WERI-Rb-1 (cell line): Measurements from ENCODE around the gene RB1.

Source experiments
- DNase-seq: peaks from one replicate; pipeline ENCODE4 v3.0.0-alpha.2; 2020
- H3K27ac ChIP-seq: fragments of 250-450 bp; sonication (Bioruptor Pico); 2 replicates; pipeline ENCODE4 v1.5.1; 2020; ENCODE audit warnings: mild to moderate bottlenecking, moderate library complexity
- H3K27me3 ChIP-seq: fragments of 250-450 bp; sonication (Bioruptor Pico); 2 replicates; pipeline ENCODE4 v1.5.1; 2021; ENCODE audit warnings: mild to moderate bottlenecking, low read depth, moderate library complexity; ENCODE audit not compliant: insufficient read depth, severe bottlenecking
- H3K36me3 ChIP-seq: fragments of 250-450 bp; sonication (Bioruptor Pico); 2 replicates; pipeline ENCODE4 v1.5.1; 2020; ENCODE audit warnings: mild to moderate bottlenecking, moderate library complexity
- H3K4me3 ChIP-seq: 2 replicates; pipeline ENCODE4 v1.5.1; 2011; ENCODE audit warnings: low read depth, mild to moderate bottlenecking, control low read depth, low read length
- H3K9me3 ChIP-seq: fragments of 250-450 bp; sonication (Bioruptor Pico); 2 replicates; pipeline ENCODE4 v1.5.1; 2021; ENCODE audit warnings: mild to moderate bottlenecking, moderate library complexity; ENCODE audit not compliant: severe bottlenecking
- TF ChIP-seq, protein P1 (sequence below): IDR thresholded peaks from 2 replicates; pipeline ENCODE4 v1.5.1; 2011; ENCODE audit warnings: low read depth, mild to moderate bottlenecking, control low read depth, inconsistent platforms, low read length

RB1 gene

DNA sequence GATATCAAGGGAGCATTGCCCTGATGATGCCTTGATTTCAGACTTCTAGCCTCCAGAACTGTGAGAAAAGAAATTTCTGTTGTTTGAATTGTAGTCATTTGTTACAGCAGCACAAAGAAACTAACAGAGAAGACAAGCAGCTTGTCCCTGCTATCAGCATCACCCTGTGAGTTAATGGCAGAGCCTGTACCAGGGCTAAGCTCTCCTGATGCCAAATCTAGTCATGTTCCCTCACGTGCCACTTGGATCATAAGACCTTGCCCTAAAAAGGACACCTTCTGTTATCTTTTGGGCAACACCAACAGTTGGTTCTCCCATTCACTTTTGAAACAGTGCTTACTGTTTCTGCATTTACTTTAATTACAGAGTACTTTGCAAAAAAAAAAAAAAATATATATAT lies 214.5 kb downstream of the RB1 start:
- no peak overlapping the region for H3K27ac ChIP-seq
- no peaks in the 10 kb centered on the region for H3K9me3 ChIP-seq
- H3K27me3 ChIP-seq, result no peaks in the 10 kb centered on the region
- no peak overlapping the region for H3K4me3 ChIP-seq
- no peaks in the 10 kb centered on the region for H3K36me3 ChIP-seq
- DNase-seq, result no peak
- TF ChIP-seq, protein P1, sequence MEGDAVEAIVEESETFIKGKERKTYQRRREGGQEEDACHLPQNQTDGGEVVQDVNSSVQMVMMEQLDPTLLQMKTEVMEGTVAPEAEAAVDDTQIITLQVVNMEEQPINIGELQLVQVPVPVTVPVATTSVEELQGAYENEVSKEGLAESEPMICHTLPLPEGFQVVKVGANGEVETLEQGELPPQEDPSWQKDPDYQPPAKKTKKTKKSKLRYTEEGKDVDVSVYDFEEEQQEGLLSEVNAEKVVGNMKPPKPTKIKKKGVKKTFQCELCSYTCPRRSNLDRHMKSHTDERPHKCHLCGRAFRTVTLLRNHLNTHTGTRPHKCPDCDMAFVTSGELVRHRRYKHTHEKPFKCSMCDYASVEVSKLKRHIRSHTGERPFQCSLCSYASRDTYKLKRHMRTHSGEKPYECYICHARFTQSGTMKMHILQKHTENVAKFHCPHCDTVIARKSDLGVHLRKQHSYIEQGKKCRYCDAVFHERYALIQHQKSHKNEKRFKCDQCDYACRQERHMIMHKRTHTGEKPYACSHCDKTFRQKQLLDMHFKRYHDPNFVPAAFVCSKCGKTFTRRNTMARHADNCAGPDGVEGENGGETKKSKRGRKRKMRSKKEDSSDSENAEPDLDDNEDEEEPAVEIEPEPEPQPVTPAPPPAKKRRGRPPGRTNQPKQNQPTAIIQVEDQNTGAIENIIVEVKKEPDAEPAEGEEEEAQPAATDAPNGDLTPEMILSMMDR, result no peak

DNA sequence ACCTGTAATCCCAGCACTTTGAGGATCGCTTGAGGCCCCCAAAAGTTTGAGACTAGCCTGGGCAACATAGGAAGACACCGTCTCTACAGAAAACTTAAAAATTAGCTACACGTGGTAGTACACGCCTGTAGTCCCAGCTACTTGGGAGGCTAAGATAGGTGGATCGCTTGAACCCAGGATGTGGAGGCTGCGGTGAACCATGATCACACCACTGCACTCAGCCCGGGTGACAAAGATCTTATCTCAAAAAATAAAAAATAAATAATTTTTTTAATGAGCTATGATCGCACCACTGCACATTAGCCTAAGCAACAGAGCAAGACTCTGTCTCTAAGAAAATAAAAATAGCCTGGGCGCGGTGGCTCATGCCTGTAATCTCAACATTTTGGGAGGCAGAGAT lies 222.7 kb downstream of the RB1 start:
- no peak overlapping the region for H3K4me3 ChIP-seq
- DNase-seq, result no peak
- no peaks in the 10 kb centered on the region for H3K9me3 ChIP-seq
- TF ChIP-seq, protein P1, result no peak
- no peak overlapping the region for H3K27ac ChIP-seq
- H3K36me3 ChIP-seq, result no peaks in the 10 kb centered on the region
- H3K27me3 ChIP-seq, result no peaks in the 10 kb centered on the region

DNA sequence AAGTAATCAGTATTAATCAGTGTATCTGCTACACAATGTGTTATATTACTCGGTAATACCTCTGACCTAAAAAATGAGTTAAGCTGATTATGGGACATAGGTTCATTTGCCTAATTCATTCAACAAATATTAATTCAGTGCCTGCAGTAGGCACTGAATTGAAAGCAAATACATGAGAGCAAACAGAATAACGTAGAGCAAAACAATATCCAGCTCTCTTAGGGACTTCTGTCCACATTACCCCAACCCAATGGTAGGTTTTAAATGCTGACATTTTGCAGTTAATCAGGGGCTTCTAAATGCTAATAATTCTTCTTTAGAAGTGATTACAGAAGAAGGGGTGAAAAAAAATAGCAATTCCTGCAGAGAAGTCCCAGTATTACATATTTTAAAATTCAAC lies 224.4 kb downstream of the RB1 start:
- TF ChIP-seq, protein P1, result no peak
- Histone ChIP-seq H3K4me3 (no peak overlapping the region), H3K36me3 (no peaks in the 10 kb centered on the region), H3K9me3 (no peaks in the 10 kb centered on the region), H3K27ac (no peak overlapping the region), H3K27me3 (no peaks in the 10 kb centered on the region)
- no peak for DNase-seq

GRCh38 chr13:48528720-48529119 lies 225.2 kb downstream of the RB1 start:
- DNase-seq, result no peak
- H3K36me3 ChIP-seq, result no peaks in the 10 kb centered on the region
- TF ChIP-seq, protein P1, result no peak
- no peak overlapping the region for H3K4me3 ChIP-seq
- H3K27ac ChIP-seq, result no peak overlapping the region
- H3K27me3 ChIP-seq, result no peaks in the 10 kb centered on the region
- no peaks in the 10 kb centered on the region for H3K9me3 ChIP-seq

DNA sequence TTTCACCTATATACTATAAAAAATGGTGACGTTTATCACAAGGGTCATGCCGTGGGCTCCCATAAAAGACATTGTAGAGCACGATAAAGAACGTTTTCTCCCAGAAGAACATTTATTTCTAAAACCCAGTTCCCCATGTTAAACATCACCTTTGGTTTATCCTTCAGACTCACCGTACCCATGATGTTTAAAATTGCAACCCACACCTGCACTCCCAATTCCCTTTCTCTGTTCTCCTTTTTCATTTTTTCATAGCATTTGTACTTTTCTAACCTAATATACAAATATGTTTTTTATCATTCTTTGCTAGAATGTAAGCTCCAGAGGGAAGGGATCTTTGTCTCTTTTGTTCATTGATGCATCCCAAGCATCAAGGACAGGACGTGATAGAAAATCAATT lies 227.3 kb downstream of the RB1 start:
- Histone ChIP-seq H3K27me3 (no peaks in the 10 kb centered on the region), H3K4me3 (no peak overlapping the region), H3K36me3 (no peaks in the 10 kb centered on the region), H3K27ac (no peak overlapping the region), H3K9me3 (no peaks in the 10 kb centered on the region)
- TF ChIP-seq, protein P1, result no peak
- DNase-seq, result no peak
